Esophagus muscularis mucosa (tissue), 4 donors: ENCODE results near the gene CD80.

Source experiments
- CTCF ChIP-seq, 3 experiments: fragments of 200-600 bp in 2 of 3; fragments of 450-650 bp in 1 of 3; sonication (generic) in 2 of 3; IDR thresholded peaks; one replicate each; pipeline ENCODE4 v1.5.1; 2017 to 2019; ENCODE audit warnings: antibody characterized with exemption in 3 of 3, mild to moderate bottlenecking in 2 of 3, moderate library complexity in 1 of 3
- EP300 ChIP-seq: sonication (generic); formaldehyde crosslinking; IDR thresholded peaks from one replicate; pipeline ENCODE4 v1.6.1; 2017; ENCODE audit warnings: antibody characterized with exemption
- POLR2A ChIP-seq: fragments of 450-650 bp; IDR thresholded peaks from one replicate; pipeline ENCODE4 v1.6.1; 2017; ENCODE audit warnings: antibody characterized with exemption, moderate library complexity, mild to moderate bottlenecking, low read depth
- POLR2AphosphoS5 ChIP-seq, 2 donors: sonication (generic); formaldehyde crosslinking; IDR thresholded peaks; one replicate each; pipeline ENCODE4 v1.6.1; 2017; ENCODE audit warnings: antibody characterized with exemption in 2 of 2

DNA sequence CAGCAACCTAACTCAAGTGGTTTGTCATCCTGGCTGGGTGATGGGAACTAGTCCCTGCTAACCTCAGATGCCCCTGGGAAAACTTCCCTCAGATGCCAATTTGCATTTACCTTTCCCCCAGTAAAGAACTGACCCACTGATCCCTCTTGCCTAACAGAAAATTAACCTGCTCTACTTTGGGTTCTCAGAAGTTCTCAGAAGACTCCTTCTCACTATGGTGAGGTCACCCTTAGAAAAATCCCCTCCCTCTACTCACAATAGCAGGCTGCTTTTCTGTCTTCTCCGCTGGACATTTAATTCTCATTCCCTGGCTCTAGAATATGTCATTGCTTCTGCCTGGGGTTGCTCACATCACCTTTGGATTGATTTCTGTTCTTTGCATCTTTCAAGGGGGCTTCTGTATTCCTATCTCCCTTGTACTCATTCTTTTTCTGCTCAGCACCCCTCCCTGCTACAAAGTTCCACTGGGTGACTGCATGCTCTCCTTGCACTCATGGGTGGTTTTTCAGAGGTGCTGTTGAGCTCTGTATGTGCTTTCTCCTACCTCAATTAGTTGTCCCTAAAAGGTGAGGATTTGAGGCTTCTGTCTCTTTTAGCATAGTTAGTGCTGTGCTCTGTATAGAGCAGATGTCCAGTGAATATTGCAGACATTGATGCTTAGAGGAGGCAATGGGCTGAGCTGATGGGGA, 39.1 kb upstream of the CD80 start:
- no peak for TF ChIP-seq EP300
- no peak for TF ChIP-seq POLR2A
- TF ChIP-seq CTCF (IDR thresholded peaks at IDR 0.05), result no peak
- no peak for TF ChIP-seq POLR2AphosphoS5 (IDR thresholded peaks at IDR 0.05)
